ENCODE data around the gene APBB2.
"Not testable (repeated sequence)": the region's sequence is repeated elsewhere in the genome, so short reads cannot be mapped to it uniquely, and the experiment has no call there.

APBB2 gene

GRCh38 chr4:40910706-40911105, 303.6 kb downstream of the APBB2 start:
- DNase-seq (ENCODE audit: low read depth, low spot score) = no peak
- no peak overlapping the region for H3K4me3 ChIP-seq (ENCODE audit: low read depth, low read length)
- POLR2A ChIA-PET = no interaction called here
- CTCF ChIA-PET = interaction anchor here (1.0 to 28.7 kb wide), 10 partner anchors 13 to 306 kb away, joined by 3 to 457 read pairs (median 4); partner anchors contain the start of gene APBB2
- TF ChIP-seq CTCF (IDR thresholded peaks at IDR 0.05; ENCODE audit: insufficient read depth, low read length, missing control alignments) = no peak

GRCh38 chr4:40909363-40909876, 304.9 kb downstream of the APBB2 start:
- peak; percentile 38 for DNase-seq (ENCODE audit: low read depth, low spot score)
- H3K4me3 ChIP-seq (ENCODE audit: low read depth, low read length) = no peak overlapping the region
- TF ChIP-seq CTCF (IDR thresholded peaks at IDR 0.05; ENCODE audit: insufficient read depth, low read length, missing control alignments) = no peak
- CTCF ChIA-PET = interaction anchor here (0.7 to 28.7 kb wide), 12 partner anchors 12 to 350 kb away, joined by 3 to 457 read pairs (median 4); partner anchors contain the start of gene APBB2
- POLR2A ChIA-PET = no interaction called here

- ChIA-PET POLR2A (no interaction called here), CTCF (interaction anchor here (0.7 to 28.7 kb wide), 22 partner anchors 12 to 351 kb away, joined by 3 to 457 read pairs (median 4); partner anchors contain the start of gene APBB2)
- peak; percentile 87 for TF ChIP-seq CTCF (IDR thresholded peaks at IDR 0.05; ENCODE audit: insufficient read depth, low read length, missing control alignments)
- H3K4me3 ChIP-seq (ENCODE audit: low read depth, low read length) = no peak overlapping the region
- DNase-seq (ENCODE audit: low read depth, low spot score) = peak; percentile 7
Observed at GRCh38 chr4:40908702-40909362, 305.5 kb downstream of the APBB2 start.

- ChIA-PET POLR2A (no interaction called here), CTCF (interaction anchor here (0.8 to 28.7 kb wide), 22 partner anchors 11 to 351 kb away, joined by 3 to 457 read pairs (median 4); partner anchors contain the start of gene APBB2)
- no peak for TF ChIP-seq CTCF (IDR thresholded peaks at IDR 0.05; ENCODE audit: insufficient read depth, low read length, missing control alignments)
- no peak overlapping the region for H3K4me3 ChIP-seq (ENCODE audit: low read depth, low read length)
- DNase-seq (ENCODE audit: low read depth, low spot score) = no peak
Observed at GRCh38 chr4:40908297-40908696, 306.0 kb downstream of the APBB2 start.

GRCh38 chr4:40905414-40905813, 308.9 kb downstream of the APBB2 start:
- ChIA-PET CTCF (interaction anchor here (1.5 to 28.7 kb wide), 3 partner anchors 8 to 18 kb away, joined by 7 to 457 read pairs (median 126); no protein-coding TSS in a partner anchor), POLR2A (no interaction called here)
- no peak overlapping the region for H3K4me3 ChIP-seq (ENCODE audit: low read depth, low read length)
- DNase-seq (ENCODE audit: low read depth, low spot score) = no peak
- TF ChIP-seq CTCF (IDR thresholded peaks at IDR 0.05; ENCODE audit: insufficient read depth, low read length, missing control alignments) = no peak

GRCh38 chr4:40900531-40900930, 313.8 kb downstream of the APBB2 start:
- CTCF ChIA-PET = interaction anchor here (0.7 to 28.7 kb wide), 6 partner anchors 9 to 164 kb away, joined by 3 to 457 read pairs (median 6); no protein-coding TSS in a partner anchor
- H3K4me3 ChIP-seq (ENCODE audit: low read depth, low read length); POLR2A ChIA-PET; DNase-seq (ENCODE audit: low read depth, low spot score): not testable (repeated sequence)
